Activated CD4-positive, alpha-beta T cell treated with anti-CD3 and anti-CD28 coated beads, Interleukin-2, amount 50 U/mL, for 48 hours (primary cell): Measurements from ENCODE around the gene ZFP62.

ENCODE experiments used
- DNase-seq, 2 experiments: peaks; one replicate each; pipeline ENCODE4 v3.0.0-alpha.2; 2020

Gene ZFP62

DNA sequence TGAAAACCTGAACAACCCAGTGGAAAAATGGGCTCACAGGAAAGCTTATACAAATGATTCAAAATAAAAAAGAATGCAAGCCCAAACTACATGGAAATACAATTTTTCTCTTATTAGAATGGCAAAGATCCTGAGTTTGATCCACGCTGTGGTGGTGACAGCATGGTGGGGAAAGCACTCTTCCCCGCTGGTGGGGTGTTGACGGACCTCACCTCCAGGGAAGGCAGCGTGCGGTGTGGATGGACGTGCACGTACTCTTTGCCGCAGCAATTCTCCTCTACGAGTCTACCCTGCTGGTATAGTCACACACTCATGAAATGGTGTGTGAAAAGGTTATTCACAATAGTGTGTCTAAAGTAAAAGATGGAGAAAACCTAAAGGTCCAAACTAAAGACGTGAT is 5.9 kb upstream of the ZFP62 start:
- no peak for DNase-seq

- DNase-seq: no peak
These were observed 5.1 kb upstream of the ZFP62 start for GRCh38 chr5:180865981-180866695.

DNA sequence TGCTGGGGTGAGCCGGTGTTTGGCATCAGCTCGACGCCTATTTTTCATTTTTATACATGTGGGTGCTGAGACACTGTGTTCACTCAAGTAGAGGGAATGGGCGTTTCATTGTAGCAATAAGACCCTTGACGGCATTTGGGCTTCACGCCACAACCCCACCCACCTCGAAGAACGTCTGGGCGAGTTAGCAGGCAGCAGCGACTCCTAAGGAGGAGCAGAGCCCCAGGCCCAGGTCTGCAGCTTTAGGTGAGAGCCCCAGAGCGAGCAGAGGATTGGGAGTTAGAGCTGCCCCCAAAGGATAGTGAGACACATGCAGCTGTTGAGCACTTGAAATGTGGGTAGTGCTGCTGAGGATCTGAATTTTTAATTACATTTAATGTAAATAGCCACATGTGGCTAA is 1.6 kb upstream of the ZFP62 start:
- no peak for DNase-seq

DNA sequence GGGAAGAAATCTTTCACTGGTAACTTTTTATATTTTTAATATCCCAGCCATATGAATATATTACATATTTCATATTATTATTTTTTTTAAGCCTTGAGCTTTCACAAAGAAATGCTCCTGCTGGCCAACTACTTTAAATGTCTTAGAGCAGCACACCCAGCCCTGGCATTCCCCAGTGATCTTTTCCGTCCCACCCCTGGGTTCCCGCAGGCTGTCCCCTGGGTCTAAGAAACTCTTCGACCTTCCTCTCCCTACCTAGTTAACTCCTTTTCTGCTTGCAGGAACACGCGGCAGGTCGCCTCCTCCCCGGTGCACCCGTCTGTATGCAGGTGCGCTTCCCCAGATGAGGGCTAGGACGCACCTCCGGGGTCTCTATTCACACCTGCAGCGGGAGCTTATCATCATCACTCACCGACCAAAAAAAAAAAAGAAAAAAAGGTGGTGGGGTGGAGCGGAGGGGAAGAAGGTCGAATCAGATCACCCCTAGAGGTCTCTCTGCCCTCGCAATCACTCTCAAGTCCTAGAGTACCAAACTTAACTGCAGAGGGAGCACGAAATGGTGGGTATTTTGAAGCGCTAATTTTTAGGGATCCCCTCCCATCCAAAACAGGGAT is 696 bp downstream of the ZFP62 start:
- no peak for DNase-seq

- DNase-seq: no peak
These were observed 2.5 kb downstream of the ZFP62 start for GRCh38 chr5:180858586-180858985.

DNA sequence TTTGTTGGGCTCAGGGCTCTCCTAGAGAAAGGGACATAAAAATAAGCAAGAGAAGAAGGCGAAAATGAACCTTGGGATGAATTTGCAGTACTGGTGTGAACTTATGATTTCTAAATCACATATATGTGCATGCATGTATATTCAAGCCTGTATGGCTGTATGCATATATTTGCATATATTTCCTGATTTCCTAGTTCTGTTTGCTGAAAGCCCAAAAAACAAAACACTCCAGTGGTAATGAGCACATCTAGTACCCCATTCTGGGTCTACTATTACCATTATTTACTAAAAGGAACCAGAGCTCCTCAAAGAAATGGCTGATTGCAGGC is 7.3 kb downstream of the ZFP62 start:
- DNase-seq: no peak

DNA sequence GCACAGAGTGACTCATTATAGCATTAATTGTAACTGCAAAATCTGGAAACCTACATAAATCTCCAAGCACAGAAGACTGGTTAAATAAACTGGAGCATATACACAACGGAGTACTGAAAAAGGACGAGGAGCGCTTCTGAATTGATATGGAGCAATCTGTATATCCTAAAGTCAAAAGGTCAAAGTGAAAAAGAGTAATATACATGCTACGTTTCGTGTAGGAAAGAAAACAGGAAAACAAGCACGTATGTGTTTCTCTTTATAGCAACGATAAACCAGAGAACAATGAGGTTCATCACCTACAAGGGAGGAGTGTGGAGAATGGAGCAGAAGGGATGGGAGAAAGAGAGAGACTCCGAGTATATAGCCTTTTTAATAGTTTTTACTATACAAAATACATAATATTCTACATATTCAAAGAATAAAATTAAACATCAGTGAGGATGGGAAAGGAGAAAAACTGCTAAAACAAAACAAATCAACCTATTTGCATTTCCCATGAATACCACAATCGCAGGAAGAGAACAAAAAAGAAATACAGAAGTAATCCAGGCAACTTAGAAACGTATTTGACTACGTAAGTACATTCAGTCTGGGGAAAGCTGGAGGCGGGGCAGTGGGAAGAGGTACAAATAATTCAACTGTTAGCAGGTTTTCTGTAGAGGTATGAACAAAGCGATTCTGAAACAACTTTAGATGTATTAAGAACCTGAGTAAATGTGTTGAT is 7.8 kb downstream of the ZFP62 start:
- no peak for DNase-seq

- no peak for DNase-seq
These were observed 8.6 kb downstream of the ZFP62 start for GRCh38 chr5:180852495-180852894.

DNA sequence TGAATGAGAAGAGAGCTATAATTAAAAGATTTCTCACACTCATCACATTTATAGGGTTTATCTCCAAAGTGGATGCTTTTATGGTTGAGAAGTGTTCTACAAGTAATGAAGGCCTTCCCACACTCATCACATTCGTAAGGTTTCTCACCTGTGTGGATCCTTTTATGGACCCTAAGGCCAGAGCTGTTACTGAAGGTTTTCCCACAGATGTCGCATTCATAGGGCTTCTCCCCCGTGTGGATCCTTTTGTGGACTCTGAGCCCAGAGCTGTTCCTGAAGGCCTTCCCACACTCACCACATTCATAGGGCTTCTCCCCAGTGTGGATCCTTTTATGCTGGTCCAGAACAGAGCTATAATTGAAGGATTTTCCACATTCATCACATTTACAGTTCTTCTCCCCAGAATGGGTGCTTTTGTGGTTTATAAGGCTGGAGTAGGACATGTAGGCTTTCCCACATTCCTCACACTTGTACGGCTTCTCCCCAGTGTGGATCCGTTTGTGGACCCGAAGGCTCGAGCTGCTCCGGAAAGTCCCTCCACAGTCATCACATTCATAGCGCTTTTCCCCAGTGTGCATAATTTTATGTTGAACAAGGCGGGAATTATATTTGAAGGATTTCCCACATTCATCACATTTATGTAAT is 10.5 kb downstream of the ZFP62 start:
- DNase-seq: no peak

- DNase-seq: no peak
These were observed 11.2 kb downstream of the ZFP62 start for GRCh38 chr5:180849827-180850226.

- no peak for DNase-seq
These were observed 12.2 kb downstream of the ZFP62 start for GRCh38 chr5:180848878-180849277.

DNA sequence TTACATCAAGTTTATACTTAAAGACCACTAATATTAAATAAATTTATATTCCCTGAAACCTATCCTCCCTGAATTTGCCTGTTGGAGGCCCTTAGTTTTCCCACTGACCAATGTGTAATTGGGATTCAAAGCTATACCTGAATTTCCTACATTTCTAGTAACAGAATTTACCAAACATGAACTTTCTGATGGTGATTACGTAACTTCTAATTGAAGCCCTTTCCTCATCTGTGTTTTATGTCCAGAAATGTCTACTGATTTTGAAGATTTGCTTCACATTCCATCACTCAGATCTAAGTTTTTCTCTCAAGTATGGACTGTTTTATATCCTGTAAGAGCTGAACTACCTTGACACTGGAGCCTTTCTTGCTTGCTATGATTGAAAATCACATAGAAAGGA is 12.8 kb downstream of the ZFP62 start:
- no peak for DNase-seq

- DNase-seq: no peak
These were observed 14.1 kb downstream of the ZFP62 start for GRCh38 chr5:180847026-180847425.

GRCh38 chr5:180844858-180845257 is 16.2 kb downstream of the ZFP62 start:
- DNase-seq: no peak

GRCh38 chr5:180844432-180844831 is 16.6 kb downstream of the ZFP62 start:
- no peak for DNase-seq

DNA sequence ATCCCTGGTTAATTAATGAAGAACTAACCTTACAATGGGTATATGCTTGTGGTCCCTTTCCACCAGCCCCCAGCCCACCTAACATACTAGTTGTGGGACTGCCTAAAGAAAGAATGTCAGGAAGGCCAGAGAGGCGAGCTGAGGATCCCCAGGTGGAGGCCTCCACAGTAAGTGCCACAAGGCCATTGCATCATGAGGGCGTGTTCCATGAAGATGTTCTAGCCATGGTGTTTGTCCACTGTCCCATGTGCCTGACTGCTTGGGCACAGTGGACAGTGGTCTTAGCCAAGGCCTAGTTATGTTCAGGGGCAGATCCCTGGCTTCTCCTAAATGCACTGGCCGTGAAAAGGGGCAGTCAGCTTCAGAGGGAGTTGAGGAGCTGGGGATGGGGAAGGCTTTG is 21.1 kb downstream of the ZFP62 start:
- DNase-seq: no peak

DNA sequence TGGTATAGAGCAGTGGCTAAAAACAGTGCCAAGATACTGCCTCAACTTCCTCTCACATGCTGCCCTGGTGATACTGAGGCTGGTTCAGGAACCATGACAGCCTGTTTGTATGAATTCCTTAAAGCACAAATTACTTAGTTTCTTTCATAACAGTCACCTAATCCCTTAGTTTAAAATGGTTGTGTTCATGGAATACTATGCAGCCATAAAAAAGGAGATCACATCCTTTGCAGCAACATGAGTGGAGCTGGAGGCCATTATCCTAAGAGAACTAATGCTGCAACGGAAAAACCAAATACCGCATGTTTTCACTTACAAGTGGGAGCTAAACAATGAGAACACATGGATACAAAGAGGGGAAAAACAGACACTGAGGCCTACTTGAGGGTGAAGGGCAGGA is 21.8 kb downstream of the ZFP62 start:
- no peak for DNase-seq

- DNase-seq: no peak
These were observed 23.6 kb downstream of the ZFP62 start for GRCh38 chr5:180837478-180837877.

DNA sequence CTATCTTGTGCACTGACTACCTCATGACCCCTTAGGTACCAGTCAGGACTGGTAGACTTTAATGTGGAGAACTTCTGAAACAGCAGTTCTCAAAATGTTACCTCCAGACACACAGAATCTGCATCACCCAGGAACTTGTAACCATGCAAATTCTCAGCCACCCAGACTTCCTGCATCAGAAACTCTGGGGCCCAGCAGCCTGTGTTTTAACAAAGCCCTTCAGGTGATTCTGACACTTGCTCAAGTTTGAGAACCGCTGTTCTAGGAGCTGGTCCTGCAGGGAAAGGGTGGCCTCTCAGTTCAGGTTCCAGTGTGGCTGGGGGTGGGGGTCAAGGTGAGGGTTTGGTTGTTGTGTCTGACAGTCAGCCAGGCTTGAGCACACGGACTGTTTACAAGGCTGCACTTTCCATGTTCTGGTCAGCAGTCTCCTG is 28.4 kb downstream of the ZFP62 start:
- DNase-seq: peak; percentile 49 to 61

GRCh38 chr5:180831139-180832093 is 29.7 kb downstream of the ZFP62 start:
- peak; percentile 85 to 87 for DNase-seq

DNA sequence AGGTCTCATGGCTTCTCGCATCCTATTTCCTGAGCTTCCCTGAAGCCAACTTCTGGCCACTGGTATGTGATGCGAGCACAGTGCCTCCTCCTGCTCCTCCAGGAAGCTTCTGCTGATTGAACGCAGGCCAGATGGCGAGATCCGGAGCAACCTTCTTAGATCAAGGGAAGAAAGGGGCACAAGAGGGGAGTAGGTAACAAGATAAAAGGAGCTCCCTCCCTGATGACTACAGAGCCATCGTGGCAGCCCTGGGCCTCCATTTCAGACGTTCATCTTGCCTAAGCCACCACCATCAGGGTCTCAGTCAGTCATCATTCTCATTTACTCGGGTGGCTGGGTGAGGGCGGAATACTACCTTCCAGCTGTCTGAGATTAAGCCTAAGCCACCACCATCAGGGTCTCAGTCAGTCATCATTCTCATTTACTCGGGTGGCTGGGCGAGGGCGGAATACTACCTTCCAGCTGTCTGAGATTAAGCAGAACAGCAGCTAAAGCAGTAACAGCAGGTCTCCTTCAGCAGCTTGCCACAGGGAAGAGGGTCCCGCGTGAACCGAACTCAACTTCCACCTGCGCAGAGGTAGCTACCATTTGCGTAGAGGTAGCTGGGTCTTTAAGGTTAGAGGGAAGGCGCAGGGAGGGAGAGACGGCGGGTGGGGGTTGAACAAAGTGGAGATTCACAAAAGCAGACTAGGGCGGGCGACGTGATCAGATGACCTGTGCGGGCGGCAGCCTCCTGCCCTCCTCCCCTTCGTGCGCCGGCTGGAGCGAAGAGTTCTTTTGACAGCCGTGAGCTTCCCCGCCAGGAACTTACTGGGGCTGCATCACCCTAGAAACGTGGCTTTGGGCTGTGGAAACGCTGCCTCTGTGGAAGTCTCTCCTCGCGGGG is 30.6 kb downstream of the ZFP62 start:
- peak; percentile 71 to 74 for DNase-seq

DNA sequence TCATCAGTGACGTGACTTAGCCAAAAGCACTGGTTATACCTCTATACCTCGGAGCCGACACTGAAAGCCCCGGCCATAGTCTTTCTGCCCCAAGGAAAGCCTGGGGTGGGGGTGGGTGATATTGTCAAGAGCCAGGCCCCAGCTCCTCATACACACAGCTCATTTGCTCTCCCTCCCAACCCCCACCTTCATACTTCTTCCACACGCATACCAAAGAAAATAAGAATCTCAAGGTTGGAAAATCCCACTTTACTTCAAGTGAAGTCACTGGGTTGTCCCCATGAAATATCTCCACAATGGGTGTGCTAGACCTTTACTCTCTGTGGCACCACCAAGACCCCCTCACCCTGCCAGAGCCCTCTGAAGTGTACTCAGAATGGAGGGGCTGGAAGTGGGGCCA is 31.4 kb downstream of the ZFP62 start:
- DNase-seq: no peak
